CD4-positive, CD25-positive, alpha-beta regulatory T cell (primary cell): ENCODE data around the gene CLPTM1L. TPM values are rescaled to one million over a fixed set of nuclear protein-coding genes. Genes with fewer than 3 reads are reported as not detected.
"Not testable (repeated sequence)": the region's sequence is repeated elsewhere in the genome, so short reads cannot be mapped to it uniquely, and the experiment has no call there.

ENCODE experiments used
- ATAC-seq, 2 donors: fragments of 150-1000 bp; cut with Tn5 transposase; one replicate each; pipeline ENCODE4 v1.10.0; 2021; ENCODE audit warnings: low read depth in 2 of 2, moderate number of reproducible peaks in 2 of 2, moderate library complexity in 1 of 2
- DNase-seq, 3 donors: peaks; one replicate each; pipeline versions ENCODE4 v3.0.0 to v3.0.0-alpha.2; 2012 to 2022; ENCODE audit warnings: mixed read lengths in 1 of 3
- H3K27ac ChIP-seq: one replicate; pipeline ENCODE4 v1.7.0; 2013; ENCODE audit warnings: mild to moderate bottlenecking, low read length; ENCODE audit not compliant: insufficient read depth, poor library complexity, severe bottlenecking
- H3K27me3 ChIP-seq: one replicate; pipeline ENCODE4 v1.7.0; 2013; ENCODE audit warnings: low read length; ENCODE audit not compliant: control insufficient read depth, insufficient read depth
- H3K36me3 ChIP-seq: one replicate; pipeline ENCODE4 v1.7.0; 2013; ENCODE audit warnings: mild to moderate bottlenecking, low read length, moderate library complexity; ENCODE audit not compliant: control insufficient read depth, insufficient read depth
- H3K4me1 ChIP-seq: 2 replicates; pipeline ENCODE4 v1.7.0; 2013; ENCODE audit warnings: mild to moderate bottlenecking, low read length; ENCODE audit not compliant: insufficient read depth, control insufficient read depth, poor library complexity, severe bottlenecking
- H3K4me3 ChIP-seq: one replicate; pipeline ENCODE4 v1.7.0; 2013; ENCODE audit warnings: low read depth, mild to moderate bottlenecking, low read length, moderate library complexity
- H3K9me3 ChIP-seq, 2 experiments: 1 replicate in 1 of 2; 2 replicates in 1 of 2; pipeline ENCODE4 v1.7.0; 2013; ENCODE audit warnings: low read length in 2 of 2, mild to moderate bottlenecking in 1 of 2, moderate library complexity in 1 of 2; ENCODE audit not compliant: control insufficient read depth in 2 of 2
- H3K27ac Mint-ChIP-seq, 3 donors: one replicate each; pipeline ENCODE4 v1.8.0; 2020 to 2022; ENCODE audit warnings: mild to moderate bottlenecking in 3 of 3, mixed read lengths in 3 of 3, moderate library complexity in 2 of 3
- H3K27me3 Mint-ChIP-seq: one replicate; pipeline ENCODE4 v1.8.0; 2022; ENCODE audit warnings: mild to moderate bottlenecking, mixed read lengths
- H3K36me3 Mint-ChIP-seq: one replicate; pipeline ENCODE4 v1.8.0; 2020; ENCODE audit warnings: mixed read lengths
- H3K4me1 Mint-ChIP-seq, 4 donors: one replicate each; pipeline ENCODE4 v1.8.0; 2020 to 2022; ENCODE audit warnings: mixed read lengths in 4 of 4, mild to moderate bottlenecking in 1 of 4
- H3K4me3 Mint-ChIP-seq, 4 donors: one replicate each; pipeline ENCODE4 v1.8.0; 2020 to 2022; ENCODE audit warnings: mild to moderate bottlenecking in 4 of 4, mixed read lengths in 4 of 4, moderate library complexity in 3 of 4
- H3K9me3 Mint-ChIP-seq, 7 donors: one replicate each; pipeline ENCODE4 v1.8.0; 2020 to 2022; ENCODE audit warnings: mixed read lengths in 7 of 7, mild to moderate bottlenecking in 3 of 7, moderate library complexity in 2 of 7
- polyA plus RNA-seq, 4 donors: library from polyadenylated mRNA; unstranded; fragments of 300-500 nt; fragmentation: Illumina TruSeq; gene quantifications; one replicate each; pipeline ENCODE4 v1.2.3, GENCODE V29; 2021
- total RNA-seq: library from RNA; stranded (reverse); gene quantifications from one replicate; pipeline ENCODE4 v1.2.3, GENCODE V29; 2022

Gene CLPTM1L
- total and polyA plus RNA-seq, 5 donors from 2014 or later, result 25.3 to 104 (median 58.8) TPM

- no peaks in the 10 kb centered on the region for H3K4me1 ChIP-seq
- H3K9me3 ChIP-seq, result no peaks in the 10 kb centered on the region
- no peaks in the 10 kb centered on the region for H3K36me3 Mint-ChIP-seq
- no peaks in the 10 kb centered on the region for H3K27me3 Mint-ChIP-seq
- no peaks in the 10 kb centered on the region for H3K9me3 Mint-ChIP-seq
- ATAC-seq (no peak), DNase-seq (no peak)
- no peaks in the 10 kb centered on the region for H3K27me3 ChIP-seq
- H3K4me1 Mint-ChIP-seq, result no peaks in the 10 kb centered on the region
- no peak overlapping the region for H3K4me3 ChIP-seq
- H3K36me3 ChIP-seq, result no peaks in the 10 kb centered on the region
- H3K27ac ChIP-seq, result no peak overlapping the region
- no peak overlapping the region for H3K4me3 Mint-ChIP-seq
- no peak overlapping the region for H3K27ac Mint-ChIP-seq
Observed at GRCh38 chr5:1277781-1278180, 67.1 kb downstream of the CLPTM1L start.

- Mint-ChIP-seq H3K9me3 (no peaks in the 10 kb centered on the region), H3K36me3 (no peaks in the 10 kb centered on the region), H3K27me3 (no peaks in the 10 kb centered on the region), H3K4me3 (no peak overlapping the region), H3K4me1 (no peaks in the 10 kb centered on the region), H3K27ac (no peak overlapping the region)
- H3K27me3 ChIP-seq, result no peaks in the 10 kb centered on the region
- no peak overlapping the region for H3K4me3 ChIP-seq
- H3K27ac ChIP-seq, result no peak overlapping the region
- H3K9me3 ChIP-seq, result no peaks in the 10 kb centered on the region
- ATAC-seq (no peak), DNase-seq (no peak)
- no peaks in the 10 kb centered on the region for H3K36me3 ChIP-seq
- no peaks in the 10 kb centered on the region for H3K4me1 ChIP-seq
Observed at GRCh38 chr5:1277331-1277730, 67.6 kb downstream of the CLPTM1L start.

- DNase-seq (no peak), ATAC-seq (no peak)
- H3K9me3 ChIP-seq, result no peaks in the 10 kb centered on the region
- H3K4me3 ChIP-seq, result no peak overlapping the region
- Mint-ChIP-seq H3K27ac (no peak overlapping the region), H3K27me3 (no peaks in the 10 kb centered on the region), H3K4me3 (no peak overlapping the region), H3K36me3 (no peaks in the 10 kb centered on the region), H3K4me1 (no peaks in the 10 kb centered on the region), H3K9me3 (no peaks in the 10 kb centered on the region)
- H3K4me1 ChIP-seq, result no peaks in the 10 kb centered on the region
- no peaks in the 10 kb centered on the region for H3K36me3 ChIP-seq
- no peak overlapping the region for H3K27ac ChIP-seq
- no peaks in the 10 kb centered on the region for H3K27me3 ChIP-seq
Observed at GRCh38 chr5:1276930-1277329, 68.0 kb downstream of the CLPTM1L start.

GRCh38 chr5:1275397-1276391 lies 69.2 kb downstream of the CLPTM1L start:
- DNase-seq, H3K9me3 Mint-ChIP-seq, H3K27ac Mint-ChIP-seq, H3K27me3 Mint-ChIP-seq, H3K9me3 ChIP-seq, H3K4me1 ChIP-seq, H3K4me3 Mint-ChIP-seq, H3K4me1 Mint-ChIP-seq, ATAC-seq, H3K4me3 ChIP-seq, H3K36me3 ChIP-seq, H3K36me3 Mint-ChIP-seq, H3K27ac ChIP-seq, H3K27me3 ChIP-seq: not testable (repeated sequence)

GRCh38 chr5:1274471-1274870 lies 70.4 kb downstream of the CLPTM1L start:
- no peak overlapping the region for H3K27ac Mint-ChIP-seq
- Histone ChIP-seq H3K27ac (no peak overlapping the region), H3K4me3 (no peak overlapping the region), H3K36me3 (no peaks in the 10 kb centered on the region), H3K4me1 (no peaks in the 10 kb centered on the region), H3K27me3 (no peaks in the 10 kb centered on the region), H3K9me3 (no peaks in the 10 kb centered on the region)
- ATAC-seq (no peak), DNase-seq (no peak)
- H3K9me3 Mint-ChIP-seq, result no peaks in the 10 kb centered on the region
- no peaks in the 10 kb centered on the region for H3K4me1 Mint-ChIP-seq
- H3K4me3 Mint-ChIP-seq, result no peak overlapping the region
- no peaks in the 10 kb centered on the region for H3K36me3 Mint-ChIP-seq
- H3K27me3 Mint-ChIP-seq, result no peaks in the 10 kb centered on the region

- Mint-ChIP-seq H3K36me3 (no peaks in the 10 kb centered on the region), H3K27me3 (no peaks in the 10 kb centered on the region), H3K27ac (no peak overlapping the region), H3K4me1 (peaks cover 0 to 6% (median 2%) of the 10 kb centered on the region in 4 donors), H3K9me3 (no peaks in the 10 kb centered on the region), H3K4me3 (no peak overlapping the region)
- no peak overlapping the region for H3K4me3 ChIP-seq
- no peak for DNase-seq
- no peaks in the 10 kb centered on the region for H3K36me3 ChIP-seq
- H3K9me3 ChIP-seq, result no peaks in the 10 kb centered on the region
- no peak for ATAC-seq
- H3K27me3 ChIP-seq, result no peaks in the 10 kb centered on the region
- H3K4me1 ChIP-seq, result no peaks in the 10 kb centered on the region
- H3K27ac ChIP-seq, result no peak overlapping the region
Observed at GRCh38 chr5:1273745-1274144, 71.2 kb downstream of the CLPTM1L start.

GRCh38 chr5:1272201-1272600 lies 72.7 kb downstream of the CLPTM1L start:
- no peaks in the 10 kb centered on the region for H3K9me3 ChIP-seq
- DNase-seq, result no peak
- no peak overlapping the region for H3K4me3 ChIP-seq
- Mint-ChIP-seq H3K27me3 (no peaks in the 10 kb centered on the region), H3K4me1 (peaks cover 0 to 11% (median 6%) of the 10 kb centered on the region in 4 donors), H3K4me3 (no peak overlapping the region), H3K36me3 (no peaks in the 10 kb centered on the region), H3K9me3 (no peaks in the 10 kb centered on the region), H3K27ac (no peak overlapping the region)
- no peak overlapping the region for H3K27ac ChIP-seq
- H3K27me3 ChIP-seq, result no peaks in the 10 kb centered on the region
- ATAC-seq, result no peak
- H3K36me3 ChIP-seq, result no peaks in the 10 kb centered on the region
- peaks cover 6% of the 10 kb centered on the region for H3K4me1 ChIP-seq
